Ishikawa (cell line): ENCODE results near the gene GAS2L2.

ENCODE experiments used
- CEBPB ChIP-seq: IDR thresholded peaks from 2 replicates; pipeline ENCODE4 v1.6.1; 2012
- CREB1 ChIP-seq: IDR thresholded peaks from 2 replicates; pipeline ENCODE4 v1.6.1; 2012; ENCODE audit warnings: low read depth
- EGR1 ChIP-seq: IDR thresholded peaks from 2 replicates; pipeline ENCODE4 v1.6.1; 2012
- EP300 ChIP-seq: IDR thresholded peaks from 2 replicates; pipeline ENCODE4 v1.6.1; 2012; ENCODE audit warnings: borderline replicate concordance
- FOXM1 ChIP-seq: IDR thresholded peaks from 2 replicates; pipeline ENCODE4 v1.6.1; 2012; ENCODE audit warnings: low read depth, borderline replicate concordance
- MAX ChIP-seq: IDR thresholded peaks from 2 replicates; pipeline ENCODE4 v1.6.1; 2012
- NFIC ChIP-seq: IDR thresholded peaks from 2 replicates; pipeline ENCODE4 v1.6.1; 2012
- RAD21 ChIP-seq: IDR thresholded peaks from 2 replicates; pipeline ENCODE4 v1.6.1; 2012; ENCODE audit warnings: low read depth
- REST ChIP-seq: IDR thresholded peaks from 2 replicates; pipeline ENCODE4 v1.6.1; 2012; ENCODE audit warnings: low read depth, mild to moderate bottlenecking
- TAF1 ChIP-seq: IDR thresholded peaks from 2 replicates; pipeline ENCODE4 v1.6.1; 2012; ENCODE audit warnings: low read depth, mild to moderate bottlenecking
- TCF12 ChIP-seq: IDR thresholded peaks from 2 replicates; pipeline ENCODE4 v1.6.1; 2012; ENCODE audit warnings: low read depth
- TEAD4 ChIP-seq: IDR thresholded peaks from 2 replicates; pipeline ENCODE4 v1.6.1; 2012
- USF1 ChIP-seq: IDR thresholded peaks from 2 replicates; pipeline ENCODE4 v1.6.1; 2012
- YY1 ChIP-seq: IDR thresholded peaks from 2 replicates; pipeline ENCODE4 v1.6.1; 2012; ENCODE audit warnings: low read depth
- ZBTB7A ChIP-seq: IDR thresholded peaks from 2 replicates; pipeline ENCODE4 v1.6.1; 2012; ENCODE audit warnings: low read depth

GAS2L2 gene

GRCh38 chr17:35708149-35708548, 44.9 kb downstream of the GAS2L2 start:
- TF ChIP-seq MAX = no peak
- no peak for TF ChIP-seq USF1
- TF ChIP-seq FOXM1 = no peak
- TF ChIP-seq TCF12 = no peak
- TF ChIP-seq YY1 = no peak
- no peak for TF ChIP-seq EGR1
- no peak for TF ChIP-seq ZBTB7A
- no peak for TF ChIP-seq TEAD4
- no peak for TF ChIP-seq CEBPB
- TF ChIP-seq NFIC = no peak
- TF ChIP-seq TAF1 = no peak

GRCh38 chr17:35705705-35706104, 47.3 kb downstream of the GAS2L2 start:
- TF ChIP-seq CEBPB (no peak), EGR1 (no peak), YY1 (no peak), RAD21 (no peak), ZBTB7A (no peak), NFIC (no peak), EP300 (no peak), REST (no peak), TCF12 (no peak), TAF1 (no peak), USF1 (no peak), FOXM1 (no peak), TEAD4 (no peak), CREB1 (no peak), MAX (no peak)

- TF ChIP-seq NFIC = no peak
- TF ChIP-seq TEAD4 = no peak
- no peak for TF ChIP-seq CREB1
- no peak for TF ChIP-seq CEBPB
- TF ChIP-seq RAD21 = no peak
- no peak for TF ChIP-seq ZBTB7A
- no peak for TF ChIP-seq REST
- TF ChIP-seq TCF12 = no peak
- no peak for TF ChIP-seq EP300
- TF ChIP-seq TAF1 = no peak
Measured at GRCh38 chr17:35705230-35705629, 47.8 kb downstream of the GAS2L2 start.

- TF ChIP-seq NFIC = no peak
- no peak for TF ChIP-seq TAF1
- TF ChIP-seq CREB1 = no peak
- TF ChIP-seq TEAD4 = no peak
- no peak for TF ChIP-seq FOXM1
- TF ChIP-seq MAX = no peak
- TF ChIP-seq TCF12 = no peak
- no peak for TF ChIP-seq EGR1
- no peak for TF ChIP-seq YY1
- TF ChIP-seq RAD21 = no peak
- TF ChIP-seq ZBTB7A = no peak
- TF ChIP-seq REST = no peak
- TF ChIP-seq CEBPB = no peak
- TF ChIP-seq USF1 = no peak
Measured at GRCh38 chr17:35701491-35701890, 51.5 kb downstream of the GAS2L2 start.
